GM19025 (cell line): ENCODE data around the gene PGBD5.
"Not testable (repeated sequence)": the region's sequence is repeated elsewhere in the genome, so short reads cannot be mapped to it uniquely, and the experiment has no call there.

Experiments
- ATAC-seq: cut with Tn5 transposase; IDR thresholded peaks from one replicate; pipeline ENCODE4 v1.9.1; 2021; ENCODE audit warnings: mild to moderate bottlenecking, low read depth, moderate library complexity; ENCODE audit not compliant: unreplicated experiment

PGBD5 gene, protein sequence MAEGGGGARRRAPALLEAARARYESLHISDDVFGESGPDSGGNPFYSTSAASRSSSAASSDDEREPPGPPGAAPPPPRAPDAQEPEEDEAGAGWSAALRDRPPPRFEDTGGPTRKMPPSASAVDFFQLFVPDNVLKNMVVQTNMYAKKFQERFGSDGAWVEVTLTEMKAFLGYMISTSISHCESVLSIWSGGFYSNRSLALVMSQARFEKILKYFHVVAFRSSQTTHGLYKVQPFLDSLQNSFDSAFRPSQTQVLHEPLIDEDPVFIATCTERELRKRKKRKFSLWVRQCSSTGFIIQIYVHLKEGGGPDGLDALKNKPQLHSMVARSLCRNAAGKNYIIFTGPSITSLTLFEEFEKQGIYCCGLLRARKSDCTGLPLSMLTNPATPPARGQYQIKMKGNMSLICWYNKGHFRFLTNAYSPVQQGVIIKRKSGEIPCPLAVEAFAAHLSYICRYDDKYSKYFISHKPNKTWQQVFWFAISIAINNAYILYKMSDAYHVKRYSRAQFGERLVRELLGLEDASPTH

DNA sequence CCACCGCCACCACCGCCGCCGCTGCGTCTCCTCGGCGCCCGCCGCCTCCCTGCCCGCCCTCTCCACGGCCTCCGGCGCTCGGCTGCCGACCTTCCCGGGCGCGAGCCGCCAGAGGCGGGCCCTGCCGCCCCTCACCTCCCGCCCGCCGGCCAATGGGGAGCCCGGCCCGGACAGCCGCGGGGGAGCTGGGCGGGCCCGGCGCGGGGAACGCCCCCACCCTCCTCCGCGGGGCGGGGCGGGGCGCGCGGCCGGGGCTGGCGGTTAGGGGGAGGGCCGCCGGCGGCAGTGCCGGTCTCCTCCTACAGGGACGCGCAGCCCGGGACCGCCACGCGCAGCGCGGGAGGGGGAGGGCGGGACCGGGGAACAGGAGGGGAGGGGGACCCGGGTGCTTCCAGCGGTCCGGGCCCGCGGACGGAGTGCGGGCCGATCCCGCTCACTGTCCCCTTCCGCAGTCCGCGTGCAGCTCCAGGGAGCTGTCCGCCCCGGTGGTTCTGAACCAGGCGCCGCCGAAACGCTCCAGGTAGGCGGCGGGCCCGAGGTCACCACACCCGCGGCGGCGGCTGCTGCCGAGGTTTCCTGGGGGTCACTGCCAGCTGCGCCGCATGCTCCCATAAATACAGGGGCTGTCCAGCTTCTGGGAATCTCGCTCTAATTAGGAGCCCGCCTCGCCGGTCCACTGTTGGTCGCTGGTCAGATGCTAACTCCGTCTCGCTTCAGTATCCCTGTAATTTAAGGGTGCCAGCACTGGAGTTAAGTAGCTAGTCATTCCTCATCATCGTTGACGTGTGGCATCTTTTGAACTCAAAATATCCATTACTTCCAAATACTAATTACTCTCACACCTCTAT, at the start of gene PGBD5:
Gene PGBD5, minus strand, starts transcription at position 87 of the 848 bp plus-strand sequence. CDS start 404 bp downstream, outside the sequence.
- peak; percentile 92 for ATAC-seq

DNA sequence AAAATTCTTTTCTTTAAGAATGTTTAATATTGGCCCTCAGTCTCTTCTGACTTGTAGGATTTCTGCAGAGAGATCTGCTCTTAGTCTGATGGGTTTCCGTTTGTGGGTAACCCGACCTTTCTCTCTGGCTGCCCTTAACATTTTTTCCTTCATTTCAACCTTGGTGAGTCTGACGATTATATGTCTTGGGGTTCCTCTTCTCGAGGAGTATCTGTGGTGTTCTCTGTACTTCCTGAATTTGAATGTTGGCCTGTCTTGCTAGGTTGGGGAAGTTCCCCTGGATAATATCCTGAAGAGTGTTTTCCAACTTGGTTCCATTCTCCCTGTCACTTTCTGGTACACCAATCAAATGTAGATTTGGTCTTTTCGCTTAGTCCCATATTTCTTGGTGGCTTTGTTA, 48.8 kb upstream of the PGBD5 start:
- ATAC-seq, result not testable (repeated sequence)

GRCh38 chr1:230470750-230471149, 44.6 kb upstream of the PGBD5 start:
- ATAC-seq, result not testable (repeated sequence)

DNA sequence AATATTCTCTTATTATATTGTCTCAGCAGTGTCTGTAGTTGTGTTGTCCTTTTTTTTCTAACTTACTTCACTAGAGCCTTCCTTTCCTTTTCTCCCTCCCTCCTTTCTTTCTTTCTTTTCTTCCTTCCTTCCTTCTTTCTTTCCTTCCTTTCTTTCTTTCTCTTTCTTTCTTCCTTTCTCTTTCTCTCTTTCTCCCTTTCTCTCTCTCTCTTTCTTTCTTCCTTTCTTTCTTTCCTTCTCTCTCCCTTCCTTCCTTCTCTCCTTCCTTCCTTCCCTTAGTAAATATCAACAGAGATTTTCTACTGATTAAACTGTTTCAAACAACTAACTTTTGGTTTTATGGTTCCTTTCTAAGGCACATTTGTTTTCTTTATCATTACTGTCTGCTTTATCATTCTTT, 43.1 kb upstream of the PGBD5 start:
- no peak for ATAC-seq

GRCh38 chr1:230465691-230466090, 39.6 kb upstream of the PGBD5 start:
- ATAC-seq, result no peak

DNA sequence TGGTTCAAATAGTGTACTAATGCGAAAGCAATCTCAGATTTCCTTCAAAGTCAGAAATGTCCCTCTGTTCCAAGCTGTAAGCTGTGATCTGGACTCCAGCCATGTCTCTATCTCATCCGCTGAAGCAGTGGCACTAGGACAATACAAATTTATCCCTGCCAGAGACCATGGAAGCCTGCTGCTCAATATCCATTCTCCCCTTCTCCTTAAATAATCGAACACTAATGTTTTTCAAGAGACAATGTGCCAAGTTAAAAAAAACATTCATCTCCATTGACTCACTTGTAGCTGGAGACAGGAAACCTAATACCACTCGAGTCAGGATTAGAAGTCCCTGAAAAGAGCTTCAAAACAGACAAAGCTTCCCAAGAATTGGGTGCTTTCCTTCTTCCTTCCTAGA, 38.5 kb upstream of the PGBD5 start:
- no peak for ATAC-seq

- ATAC-seq, result no peak
Observed at GRCh38 chr1:230463760-230464159, 37.6 kb upstream of the PGBD5 start.

DNA sequence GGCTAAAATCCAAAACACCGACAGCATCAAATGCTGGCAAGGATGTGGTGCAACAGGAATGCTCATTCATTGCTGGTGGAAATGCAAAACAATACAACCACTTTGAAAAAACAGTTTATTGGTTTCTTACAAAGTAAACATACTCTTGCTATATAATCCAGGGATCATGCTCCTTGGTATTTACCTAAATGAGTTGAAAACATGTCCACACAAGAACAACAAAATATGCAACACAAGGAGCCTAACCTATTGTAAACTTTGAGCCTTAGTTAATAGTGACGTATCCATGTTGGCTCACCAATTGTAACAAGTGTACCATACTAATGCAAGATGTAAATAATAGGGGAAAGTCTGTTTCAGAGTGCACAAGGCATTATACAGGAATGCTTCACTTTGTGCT, 37.2 kb upstream of the PGBD5 start:
- ATAC-seq, result no peak

DNA sequence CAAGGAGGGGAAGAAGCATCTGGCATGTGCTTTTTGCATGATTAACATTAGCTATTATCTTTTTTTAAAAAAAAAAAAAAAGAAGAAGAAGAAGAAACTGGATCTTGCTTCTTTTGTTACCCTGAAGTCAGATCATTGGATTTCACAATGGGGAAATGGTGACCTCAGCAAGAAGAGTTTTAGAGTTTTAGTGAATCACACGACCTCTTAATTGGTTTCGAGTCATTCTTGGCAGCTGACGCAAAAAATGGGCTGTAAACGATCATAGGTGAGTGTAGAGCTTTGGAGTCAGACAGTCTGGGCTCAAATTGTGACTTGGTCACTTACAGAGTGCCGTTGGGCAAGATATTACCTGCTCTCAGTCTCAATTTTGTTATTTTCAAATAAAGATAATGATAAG, 33.3 kb upstream of the PGBD5 start:
- ATAC-seq, result no peak

DNA sequence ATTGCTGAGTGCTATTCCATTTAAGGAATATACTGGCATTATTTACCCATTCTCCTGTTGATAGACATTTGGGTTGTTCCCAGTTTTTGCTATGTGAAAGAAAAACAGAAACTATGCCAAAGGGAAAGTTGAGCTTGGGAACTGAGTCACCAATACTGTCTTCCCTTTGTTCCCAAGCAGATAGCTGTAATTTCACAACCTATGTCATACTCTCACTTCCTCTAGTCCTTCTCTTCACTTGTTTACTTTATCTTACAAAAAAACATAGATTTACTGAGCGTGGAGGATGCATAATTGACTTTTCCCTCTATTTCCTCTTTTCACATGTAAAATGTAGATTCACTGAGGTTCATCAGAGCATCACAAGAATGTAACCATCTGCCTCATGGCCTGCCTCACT, 32.4 kb upstream of the PGBD5 start:
- ATAC-seq, result no peak

DNA sequence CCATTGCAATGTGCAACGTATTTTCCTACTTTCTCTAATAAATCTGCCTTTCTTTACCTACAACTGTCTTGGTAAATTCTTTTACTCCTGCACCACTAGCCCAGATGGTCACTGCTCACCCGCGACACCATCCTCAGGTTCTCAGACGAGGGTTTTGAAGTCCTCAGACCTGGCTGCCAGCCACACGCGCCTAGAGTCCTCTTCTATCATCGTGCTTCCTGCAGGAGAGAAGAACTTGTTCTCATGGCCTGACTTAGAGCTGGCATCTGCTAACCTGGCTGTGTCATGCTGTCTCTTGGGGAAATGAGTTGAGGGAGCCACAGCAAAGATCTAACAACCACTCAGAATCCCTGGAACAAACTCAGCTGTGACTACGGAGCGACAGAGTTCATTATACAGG, 30.3 kb upstream of the PGBD5 start:
- ATAC-seq, result no peak

DNA sequence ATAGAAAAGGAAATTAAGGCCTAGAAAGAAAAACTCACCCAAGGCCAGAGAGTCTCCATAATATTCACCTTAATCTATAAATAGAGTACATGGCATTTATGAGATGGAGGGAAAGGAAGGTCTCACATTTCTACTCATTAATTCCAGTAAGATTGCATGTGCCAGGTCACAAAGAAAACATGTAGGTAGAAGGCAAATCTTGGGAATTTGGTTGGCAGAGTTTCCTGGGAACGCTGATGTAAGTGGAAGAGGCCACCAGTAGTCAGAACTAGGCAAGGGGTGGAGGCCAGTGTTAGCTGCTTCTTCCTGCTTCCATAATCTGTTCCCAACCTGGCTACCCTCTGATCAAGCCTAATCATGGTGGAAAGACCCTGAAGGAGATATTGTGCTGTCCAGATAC, 29.2 kb upstream of the PGBD5 start:
- no peak for ATAC-seq

GRCh38 chr1:230453377-230453776, 27.2 kb upstream of the PGBD5 start:
- ATAC-seq, result no peak

GRCh38 chr1:230441183-230442029, 15.3 kb upstream of the PGBD5 start:
- ATAC-seq, result no peak

- no peak for ATAC-seq
Observed at GRCh38 chr1:230435108-230435507, 9.0 kb upstream of the PGBD5 start.

GRCh38 chr1:230431527-230431926, 5.4 kb upstream of the PGBD5 start:
- no peak for ATAC-seq

- no peak for ATAC-seq
Observed at GRCh38 chr1:230430499-230430898, 4.4 kb upstream of the PGBD5 start.

DNA sequence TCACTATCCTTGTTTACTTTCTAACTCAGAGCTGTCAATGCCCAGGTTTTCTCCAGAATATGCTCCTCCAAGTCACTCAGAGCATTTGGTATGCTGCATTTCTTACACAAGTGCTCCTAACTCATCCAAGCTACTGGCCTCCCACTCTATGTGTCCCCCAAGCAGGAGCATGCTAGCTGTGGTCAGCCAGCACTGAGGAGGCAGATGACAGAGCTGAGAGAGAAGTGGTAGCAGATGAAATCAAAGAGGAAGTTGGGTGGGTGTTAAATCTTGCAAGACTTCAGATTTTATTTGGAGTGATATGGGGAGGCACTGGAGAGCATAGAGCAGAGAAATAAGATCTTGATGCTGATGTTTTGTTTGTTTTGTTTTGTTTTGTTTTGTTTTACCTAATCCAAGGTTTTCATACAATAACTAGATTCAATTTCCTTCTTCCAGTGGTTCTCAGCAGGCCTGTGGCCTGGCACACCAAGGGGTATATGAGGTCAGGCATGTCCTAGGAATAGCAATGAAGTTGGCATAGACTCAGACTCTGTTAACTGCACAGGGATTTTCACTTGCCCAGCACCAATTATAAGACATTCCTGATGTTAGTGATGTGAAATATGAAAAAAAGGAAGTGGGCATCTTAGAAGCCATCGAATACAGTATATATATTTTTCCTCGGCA, 3.1 kb upstream of the PGBD5 start:
- no peak for ATAC-seq

GRCh38 chr1:230427981-230428380, 1.8 kb upstream of the PGBD5 start:
- no peak for ATAC-seq
